EH (cell line): ENCODE data around the gene TEDC2.

Source experiments
- DNase-seq: peaks from one replicate; pipeline ENCODE4 v3.0.0-alpha.2; 2015; ENCODE audit warnings: low read depth

The TEDC2 gene

DNA sequence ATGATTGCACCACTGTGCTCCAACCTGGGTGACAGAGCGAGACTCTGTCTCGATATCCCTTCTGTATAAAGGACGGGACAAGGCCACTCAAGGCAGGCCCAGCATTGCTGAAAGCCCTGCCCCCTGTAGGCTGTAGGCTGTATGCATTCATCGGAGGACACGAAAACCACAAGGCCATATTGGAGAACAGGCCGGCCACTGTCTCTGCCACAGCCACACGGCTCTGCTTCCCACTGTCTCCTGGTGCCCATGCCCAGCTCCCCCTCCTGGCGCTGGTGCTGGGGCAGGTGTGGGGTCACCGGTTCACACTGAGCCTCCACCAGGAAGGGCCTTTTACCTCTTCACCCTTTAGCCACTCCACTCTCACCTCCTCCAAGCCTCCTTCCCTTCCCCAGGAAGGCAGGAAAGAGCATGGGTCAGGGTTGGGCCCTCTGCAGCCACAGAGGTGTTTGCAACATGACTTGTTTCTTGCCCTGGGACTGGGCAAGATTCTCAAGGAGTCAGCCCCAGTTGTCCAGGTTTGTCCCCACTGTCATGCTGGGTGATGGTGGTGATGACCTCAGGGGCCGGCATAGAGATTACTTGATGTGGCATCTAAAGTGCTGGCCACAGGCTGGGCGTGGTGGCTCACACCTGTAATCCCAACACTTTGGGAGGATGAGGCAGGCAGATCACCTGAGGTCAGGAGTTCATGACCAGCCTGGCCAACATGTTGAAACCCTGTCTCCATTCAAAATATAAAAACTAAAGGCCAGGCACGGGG is 5.9 kb downstream of the TEDC2 start:
- DNase-seq = no peak

DNA sequence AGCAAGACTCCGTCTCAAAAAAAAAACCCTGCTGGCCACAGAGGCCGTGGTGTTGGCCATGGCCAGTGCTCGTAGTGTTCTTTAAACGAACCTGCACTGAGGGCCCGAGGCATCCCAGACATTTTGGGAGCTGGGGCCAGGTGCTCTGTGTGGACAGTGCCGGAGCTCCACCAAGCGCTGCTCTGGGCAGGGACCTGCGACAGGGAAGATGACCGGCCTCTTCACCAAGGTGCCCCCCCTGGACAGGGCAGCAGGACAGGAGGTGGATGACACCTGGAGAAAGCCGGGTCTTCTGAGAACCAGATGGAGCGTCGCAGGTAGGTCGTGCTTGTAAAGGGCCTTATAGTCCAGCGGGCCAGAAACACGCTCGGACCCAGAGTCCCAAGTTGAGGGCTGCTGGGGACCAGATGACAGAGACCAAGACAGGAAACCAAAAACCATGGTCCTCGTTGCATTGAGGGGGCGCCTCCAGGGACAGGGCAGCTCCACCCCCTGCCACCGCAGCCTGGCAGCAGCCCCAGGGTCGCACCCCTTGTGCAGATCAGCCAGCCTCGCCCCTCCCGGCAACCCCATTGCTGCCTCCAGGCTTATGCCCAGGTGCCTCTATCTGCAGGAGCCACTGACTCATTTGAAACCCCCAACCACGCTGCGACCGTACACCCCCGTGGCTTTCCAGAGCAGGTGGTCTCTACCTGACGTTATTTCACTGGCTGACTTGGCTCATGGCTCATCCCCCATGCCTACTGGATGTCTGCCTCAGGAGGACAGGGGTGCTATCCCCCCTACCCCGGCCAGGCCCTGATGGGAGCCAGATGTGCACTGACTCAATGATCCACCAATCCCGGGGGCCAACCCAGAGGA is 7.0 kb downstream of the TEDC2 start:
- no peak for DNase-seq

DNA sequence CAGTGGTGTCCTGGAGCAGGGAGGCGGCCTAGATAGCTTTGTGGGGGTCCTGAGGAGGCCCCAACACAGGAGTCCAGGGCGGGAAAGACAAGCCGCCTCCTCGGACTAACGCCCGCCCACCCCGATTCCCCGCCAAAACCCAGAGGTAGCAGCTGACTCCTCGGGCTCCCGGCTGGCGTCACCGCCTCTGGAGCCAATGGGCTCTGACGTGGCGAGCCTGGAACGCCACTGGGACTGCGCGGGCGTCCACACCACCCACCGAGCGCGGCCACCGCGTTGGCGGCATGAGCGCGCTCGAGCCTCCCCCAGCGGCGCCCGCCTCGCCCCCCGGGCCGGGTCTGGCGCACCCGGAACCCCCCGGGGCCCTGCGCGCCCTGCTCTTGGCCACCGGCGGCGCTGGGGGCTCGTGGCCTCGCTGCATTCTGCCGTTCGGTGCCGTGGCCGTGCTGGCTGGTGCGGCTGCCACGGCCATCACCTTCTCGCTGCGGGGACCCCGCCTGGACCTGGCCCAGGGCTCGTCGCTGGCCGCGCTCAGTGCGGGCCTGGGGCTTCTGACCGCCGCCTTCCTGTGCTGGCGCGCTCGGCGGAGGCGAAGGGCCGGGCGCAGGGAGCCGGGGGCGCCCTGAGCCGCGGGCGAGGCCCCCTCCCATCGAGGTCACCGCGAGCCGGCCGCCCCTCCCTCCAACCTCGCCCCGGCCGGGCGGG is 7.8 kb downstream of the TEDC2 start:
- DNase-seq = peak; percentile 80

DNA sequence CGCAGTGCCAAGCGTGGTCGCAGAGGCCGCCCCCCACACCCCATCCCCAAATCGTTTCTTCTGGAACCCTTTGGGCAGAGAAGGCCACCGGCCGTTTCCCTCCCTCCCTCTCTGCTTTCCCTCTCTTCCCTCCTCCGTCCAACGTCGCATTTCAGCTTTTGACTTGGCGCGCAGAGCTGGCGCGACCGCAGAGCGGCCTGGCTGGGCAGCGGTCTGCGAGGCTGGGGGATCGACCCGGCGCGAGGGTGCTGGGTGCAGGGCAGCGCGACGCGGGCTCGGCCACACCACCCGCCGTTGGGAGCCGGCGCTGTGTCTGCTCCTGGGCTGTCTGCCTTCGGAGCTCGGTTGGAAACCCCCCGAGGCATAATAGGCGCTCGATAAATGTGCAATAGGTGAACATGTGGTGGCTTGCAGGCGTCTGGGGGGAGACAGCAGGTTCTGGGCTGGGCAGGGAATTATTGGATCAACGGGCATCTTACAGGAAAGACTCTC is 8.4 kb downstream of the TEDC2 start:
- DNase-seq = peak; percentile 43

DNA sequence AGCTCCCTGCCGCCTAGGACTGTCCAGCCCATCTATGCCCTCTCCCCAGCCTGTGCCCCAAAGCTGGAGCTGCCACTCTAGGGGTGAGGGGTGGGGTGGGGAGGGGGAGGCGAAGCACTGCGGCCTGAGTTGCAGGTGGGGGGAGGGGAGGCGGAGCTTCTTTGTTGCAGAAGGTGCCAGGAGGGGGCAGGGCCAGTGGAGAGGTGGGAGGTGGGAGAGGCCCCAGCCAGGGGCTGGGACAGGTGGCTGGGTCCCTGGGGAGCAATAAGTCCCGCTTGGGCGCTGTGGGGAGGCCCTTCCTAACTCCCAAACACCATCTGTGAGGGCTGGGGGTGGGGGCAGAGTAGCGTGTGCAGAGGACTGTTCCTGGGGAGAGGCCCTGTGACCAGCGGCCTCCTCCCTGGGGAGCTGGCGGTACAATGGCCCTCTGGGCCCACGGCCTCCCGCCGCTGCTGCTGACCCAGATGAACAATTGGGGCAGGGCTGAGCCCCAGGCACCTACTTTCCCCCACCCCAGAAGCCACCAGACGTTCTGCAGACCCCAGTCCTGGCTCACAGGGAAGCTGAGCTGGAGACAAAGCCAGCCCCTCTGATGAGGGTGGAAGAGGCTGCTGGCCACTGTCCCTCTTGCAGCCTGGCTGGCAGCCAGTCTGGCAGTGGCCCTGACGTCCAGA is 9.0 kb downstream of the TEDC2 start:
- no peak for DNase-seq

DNA sequence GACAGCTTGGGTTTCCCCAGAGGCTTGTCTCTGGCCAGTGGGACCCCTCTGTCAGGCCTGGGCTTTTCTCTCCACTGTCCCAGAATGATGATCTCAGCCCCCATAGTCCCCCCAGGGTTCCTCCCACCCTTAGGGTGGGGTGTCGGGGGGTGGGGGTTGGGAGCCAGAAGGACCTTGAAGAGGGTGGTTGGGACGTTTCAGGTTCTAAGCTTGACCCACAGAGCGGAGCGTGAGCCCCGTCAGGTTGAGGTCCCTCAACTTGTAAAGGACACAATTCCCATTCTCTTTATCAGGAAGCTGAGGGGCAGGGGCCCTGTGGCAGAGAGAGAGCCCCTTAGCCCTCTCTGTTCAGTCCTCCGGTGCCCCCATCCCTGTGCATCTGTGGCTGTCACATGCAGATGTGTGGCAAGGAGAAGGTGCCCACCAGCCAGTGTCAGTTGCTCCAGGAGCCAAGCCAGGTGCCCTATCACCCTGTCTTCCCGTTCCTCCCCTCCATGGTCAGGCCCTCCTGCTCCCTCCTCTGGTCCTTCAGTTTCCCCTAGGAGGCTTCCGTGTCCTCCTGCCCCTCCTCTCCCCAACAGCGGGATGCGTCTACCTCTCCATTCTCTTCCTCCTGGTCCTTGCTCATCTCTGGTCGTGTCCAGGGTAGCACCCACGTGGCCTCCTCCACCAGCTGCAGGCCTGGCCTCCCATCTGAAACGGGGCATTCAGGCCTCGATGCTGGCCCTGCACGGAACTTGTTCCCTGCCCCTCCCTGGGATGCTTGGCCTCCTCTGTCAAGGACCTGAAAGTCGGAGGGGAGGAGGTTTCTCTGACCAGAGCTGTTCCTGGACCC is 9.7 kb downstream of the TEDC2 start:
- DNase-seq = no peak

DNA sequence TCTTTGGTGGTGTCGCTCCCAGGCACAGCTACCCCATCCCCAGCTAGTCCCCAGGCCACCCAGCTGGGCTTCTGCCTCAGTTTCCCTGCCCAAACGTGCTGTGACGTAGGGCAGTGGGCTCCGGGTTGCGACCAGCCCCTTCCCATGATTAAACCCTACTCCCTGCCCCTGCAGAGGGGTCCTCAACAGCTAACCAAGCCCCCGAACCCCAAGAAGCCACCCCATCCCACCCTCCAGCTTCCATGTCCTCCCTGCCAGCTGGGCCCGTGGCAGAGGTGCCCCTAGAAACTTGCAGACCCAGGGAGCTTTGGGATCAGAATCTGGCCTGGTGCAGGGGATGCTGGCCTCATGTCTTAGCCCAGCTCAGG is 10.3 kb downstream of the TEDC2 start:
- DNase-seq = no peak

DNA sequence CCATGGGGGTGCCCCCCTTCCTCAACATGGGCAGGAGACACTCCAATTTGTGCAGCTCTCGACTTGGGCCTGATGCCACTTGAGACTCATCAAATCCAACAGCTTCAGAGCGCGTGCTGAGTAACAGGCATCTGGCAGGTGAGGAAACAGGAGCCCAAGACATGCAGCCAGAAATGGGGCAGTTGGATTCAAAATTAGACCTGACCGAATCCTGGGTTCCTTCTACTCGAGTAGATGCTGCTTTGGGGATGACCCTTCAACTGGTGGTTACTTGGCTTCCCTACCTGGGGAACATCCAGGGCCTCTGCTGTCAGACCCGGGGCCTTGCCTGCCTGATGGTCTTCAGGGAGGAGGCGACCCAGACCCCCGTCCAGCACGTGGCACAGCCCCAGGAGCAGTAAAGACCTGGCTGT is 10.7 kb downstream of the TEDC2 start:
- no peak for DNase-seq

DNA sequence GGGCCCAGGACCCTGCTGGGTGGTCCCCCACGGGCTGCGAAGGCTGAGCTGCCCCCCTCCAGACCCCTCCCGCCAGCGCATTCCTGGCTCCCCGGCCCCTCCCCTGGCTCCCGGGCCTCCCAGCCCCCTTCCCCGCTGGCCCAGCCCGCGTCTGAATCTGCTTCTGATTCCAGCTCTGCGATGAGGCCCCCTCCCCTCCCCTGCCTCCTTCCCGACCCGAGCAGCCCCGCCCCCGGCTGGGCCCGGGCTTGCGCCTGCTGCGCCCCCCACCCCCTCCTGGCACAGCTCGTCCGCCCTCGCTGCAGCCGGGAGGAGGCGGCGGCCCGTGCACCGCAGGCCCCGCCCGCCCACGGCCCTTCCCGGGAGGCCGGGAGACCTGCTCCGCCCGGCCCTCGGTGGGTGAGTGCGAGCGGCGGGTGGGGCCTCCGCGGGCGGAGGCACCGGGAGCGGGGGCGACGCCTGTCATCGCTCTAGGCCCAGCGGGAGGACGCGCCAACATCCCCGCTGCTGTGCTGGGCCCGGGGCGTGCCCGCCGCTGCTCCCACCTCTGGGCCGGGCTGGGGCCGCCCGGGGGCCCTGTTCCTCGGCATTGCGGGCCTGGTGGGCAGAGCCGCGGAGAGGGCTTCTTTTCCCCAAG is 11.2 kb downstream of the TEDC2 start, which contains the start of gene NTN3:
Gene NTN3 (plus strand): TSS at position 282 of the 637 bp plus-strand sequence. CDS start 405 bp downstream, outside the sequence.
- no peak for DNase-seq

DNA sequence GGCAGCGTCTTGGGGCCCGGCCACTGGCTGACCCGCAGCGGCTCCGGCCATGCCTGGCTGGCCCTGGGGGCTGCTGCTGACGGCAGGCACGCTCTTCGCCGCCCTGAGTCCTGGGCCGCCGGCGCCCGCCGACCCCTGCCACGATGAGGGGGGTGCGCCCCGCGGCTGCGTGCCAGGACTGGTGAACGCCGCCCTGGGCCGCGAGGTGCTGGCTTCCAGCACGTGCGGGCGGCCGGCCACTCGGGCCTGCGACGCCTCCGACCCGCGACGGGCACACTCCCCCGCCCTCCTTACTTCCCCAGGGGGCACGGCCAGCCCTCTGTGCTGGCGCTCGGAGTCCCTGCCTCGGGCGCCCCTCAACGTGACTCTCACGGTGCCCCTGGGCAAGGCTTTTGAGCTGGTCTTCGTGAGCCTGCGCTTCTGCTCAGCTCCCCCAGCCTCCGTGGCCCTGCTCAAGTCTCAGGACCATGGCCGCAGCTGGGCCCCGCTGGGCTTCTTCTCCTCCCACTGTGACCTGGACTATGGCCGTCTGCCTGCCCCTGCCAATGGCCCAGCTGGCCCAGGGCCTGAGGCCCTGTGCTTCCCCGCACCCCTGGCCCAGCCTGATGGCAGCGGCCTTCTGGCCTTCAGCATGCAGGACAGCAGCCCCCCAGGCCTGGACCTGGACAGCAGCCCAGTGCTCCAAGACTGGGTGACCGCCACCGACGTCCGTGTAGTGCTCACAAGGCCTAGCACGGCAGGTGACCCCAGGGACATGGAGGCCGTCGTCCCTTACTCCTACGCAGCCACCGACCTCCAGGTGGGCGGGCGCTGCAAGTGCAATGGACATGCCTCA is 12.0 kb downstream of the TEDC2 start:
- no peak for DNase-seq

DNA sequence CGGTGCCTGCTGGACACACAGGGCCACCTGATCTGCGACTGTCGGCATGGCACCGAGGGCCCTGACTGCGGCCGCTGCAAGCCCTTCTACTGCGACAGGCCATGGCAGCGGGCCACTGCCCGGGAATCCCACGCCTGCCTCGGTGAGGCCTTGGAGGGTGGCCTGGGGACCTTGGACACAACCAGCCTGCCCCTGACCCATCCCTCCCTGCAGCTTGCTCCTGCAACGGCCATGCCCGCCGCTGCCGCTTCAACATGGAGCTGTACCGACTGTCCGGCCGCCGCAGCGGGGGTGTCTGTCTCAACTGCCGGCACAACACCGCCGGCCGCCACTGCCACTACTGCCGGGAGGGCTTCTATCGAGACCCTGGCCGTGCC is 12.6 kb downstream of the TEDC2 start:
- no peak for DNase-seq

DNA sequence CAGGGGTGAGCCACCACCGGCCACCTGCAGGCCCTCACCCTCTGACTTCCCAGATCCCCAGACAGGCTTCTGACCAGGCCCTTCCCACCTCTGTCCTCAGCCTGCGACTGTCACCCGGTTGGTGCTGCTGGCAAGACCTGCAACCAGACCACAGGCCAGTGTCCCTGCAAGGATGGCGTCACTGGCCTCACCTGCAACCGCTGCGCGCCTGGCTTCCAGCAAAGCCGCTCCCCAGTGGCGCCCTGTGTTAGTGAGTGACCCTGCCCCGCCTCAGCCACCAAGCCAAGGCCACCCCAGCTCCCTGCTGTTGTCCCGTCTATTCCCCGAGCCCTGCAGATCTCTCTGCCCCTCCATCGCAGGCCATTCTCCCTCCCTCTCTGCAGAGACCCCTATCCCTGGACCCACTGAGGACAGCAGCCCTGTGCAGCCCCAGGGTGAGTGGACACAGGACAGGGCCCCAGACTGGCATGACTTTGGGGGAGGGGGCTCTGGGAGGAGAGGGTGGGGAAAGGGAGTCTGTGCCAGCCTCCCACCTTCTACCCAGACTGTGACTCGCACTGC is 13.1 kb downstream of the TEDC2 start:
- no peak for DNase-seq

DNA sequence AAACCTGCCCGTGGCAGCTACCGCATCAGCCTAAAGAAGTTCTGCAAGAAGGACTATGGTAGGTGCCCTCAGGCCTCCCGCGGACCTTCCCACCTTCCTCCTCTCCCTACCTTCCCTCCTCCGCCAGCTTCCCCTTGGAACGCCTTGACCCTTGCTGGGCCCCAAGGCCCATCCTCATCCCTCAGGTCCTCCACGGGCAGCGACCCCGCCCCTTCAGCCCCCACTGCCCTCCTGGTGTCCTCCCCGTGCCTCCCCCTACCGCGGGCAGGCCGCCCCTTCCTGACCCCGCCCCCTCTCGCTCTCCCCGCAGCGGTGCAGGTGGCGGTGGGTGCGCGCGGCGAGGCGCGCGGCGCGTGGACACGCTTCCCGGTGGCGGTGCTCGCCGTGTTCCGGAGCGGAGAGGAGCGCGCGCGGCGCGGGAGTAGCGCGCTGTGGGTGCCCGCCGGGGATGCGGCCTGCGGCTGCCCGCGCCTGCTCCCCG is 13.6 kb downstream of the TEDC2 start:
- DNase-seq = no peak

DNA sequence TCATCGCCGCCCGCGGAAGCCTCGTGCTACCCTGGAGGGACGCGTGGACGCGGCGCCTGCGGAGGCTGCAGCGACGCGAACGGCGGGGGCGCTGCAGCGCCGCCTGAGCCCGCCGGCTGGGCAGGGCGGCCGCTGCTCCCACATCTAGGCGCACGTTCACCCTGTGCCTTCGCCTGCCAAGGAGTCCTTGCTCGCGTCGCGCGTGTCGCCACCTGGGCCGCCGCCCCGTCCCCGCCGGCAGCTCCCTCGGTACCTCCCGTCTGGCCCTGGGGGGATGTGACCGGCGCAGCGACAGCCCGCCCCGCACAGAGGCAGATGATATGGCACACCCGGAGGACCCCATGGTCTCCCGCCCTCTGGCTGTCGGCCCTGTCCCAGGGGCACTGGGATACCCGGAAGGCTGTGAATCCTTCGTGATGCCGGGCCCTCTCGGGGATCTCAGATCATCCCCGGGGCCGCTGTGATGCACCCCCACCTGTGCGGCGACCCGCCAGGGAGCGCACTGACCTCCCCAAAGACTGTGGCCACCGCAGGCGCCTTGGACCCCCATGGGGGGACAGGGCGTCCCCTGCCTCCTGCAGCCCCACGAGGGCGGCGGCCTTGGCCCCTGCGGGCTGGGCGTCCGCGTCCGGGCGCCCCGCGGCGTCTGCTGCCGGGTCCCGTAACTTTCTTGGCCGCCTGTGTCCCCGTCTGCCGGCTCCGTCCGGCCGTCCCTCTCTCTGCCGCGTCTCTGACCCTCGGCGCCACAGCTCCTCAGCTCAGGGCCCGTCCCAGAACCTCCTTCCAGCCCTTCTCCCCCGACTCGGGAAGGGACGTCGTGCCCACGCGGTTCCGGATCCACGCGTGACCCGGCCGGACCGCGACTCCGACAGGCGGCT is 14.3 kb downstream of the TEDC2 start:
- peak; percentile 52 for DNase-seq

DNA sequence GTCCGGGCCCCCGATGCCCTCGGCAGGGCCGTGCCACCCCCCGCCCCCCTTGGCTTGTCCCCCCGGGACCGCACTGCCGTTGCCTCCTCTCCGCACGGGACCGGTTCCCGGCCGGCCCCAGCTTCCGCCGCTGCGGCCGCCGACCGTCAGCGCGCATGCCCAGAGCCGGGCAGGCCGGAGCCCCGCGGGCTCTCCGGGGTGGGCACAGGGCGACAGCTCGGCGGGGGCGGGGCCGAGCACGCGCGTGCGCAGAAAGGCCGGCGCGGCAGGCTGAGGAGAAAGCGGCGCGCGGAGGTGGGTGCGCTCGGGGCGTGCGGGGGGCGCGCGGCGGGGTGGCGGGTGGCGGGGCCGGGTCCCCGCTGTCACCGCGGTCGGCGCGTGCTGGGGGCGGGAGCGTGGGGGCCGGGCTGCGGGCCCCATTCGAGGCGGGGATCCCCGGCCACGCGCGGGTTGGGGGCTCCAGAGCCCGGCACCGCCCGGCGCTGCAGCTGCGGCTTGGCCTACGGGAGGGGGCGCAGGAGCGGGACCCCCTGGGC is 15.0 kb downstream of the TEDC2 start, which contains the start of gene TBC1D24:
Gene TBC1D24 (plus strand): TSS at position 251 of the 536 bp plus-strand sequence. CDS start 21,022 bp downstream, outside the sequence.
- DNase-seq = peak; percentile 86

DNA sequence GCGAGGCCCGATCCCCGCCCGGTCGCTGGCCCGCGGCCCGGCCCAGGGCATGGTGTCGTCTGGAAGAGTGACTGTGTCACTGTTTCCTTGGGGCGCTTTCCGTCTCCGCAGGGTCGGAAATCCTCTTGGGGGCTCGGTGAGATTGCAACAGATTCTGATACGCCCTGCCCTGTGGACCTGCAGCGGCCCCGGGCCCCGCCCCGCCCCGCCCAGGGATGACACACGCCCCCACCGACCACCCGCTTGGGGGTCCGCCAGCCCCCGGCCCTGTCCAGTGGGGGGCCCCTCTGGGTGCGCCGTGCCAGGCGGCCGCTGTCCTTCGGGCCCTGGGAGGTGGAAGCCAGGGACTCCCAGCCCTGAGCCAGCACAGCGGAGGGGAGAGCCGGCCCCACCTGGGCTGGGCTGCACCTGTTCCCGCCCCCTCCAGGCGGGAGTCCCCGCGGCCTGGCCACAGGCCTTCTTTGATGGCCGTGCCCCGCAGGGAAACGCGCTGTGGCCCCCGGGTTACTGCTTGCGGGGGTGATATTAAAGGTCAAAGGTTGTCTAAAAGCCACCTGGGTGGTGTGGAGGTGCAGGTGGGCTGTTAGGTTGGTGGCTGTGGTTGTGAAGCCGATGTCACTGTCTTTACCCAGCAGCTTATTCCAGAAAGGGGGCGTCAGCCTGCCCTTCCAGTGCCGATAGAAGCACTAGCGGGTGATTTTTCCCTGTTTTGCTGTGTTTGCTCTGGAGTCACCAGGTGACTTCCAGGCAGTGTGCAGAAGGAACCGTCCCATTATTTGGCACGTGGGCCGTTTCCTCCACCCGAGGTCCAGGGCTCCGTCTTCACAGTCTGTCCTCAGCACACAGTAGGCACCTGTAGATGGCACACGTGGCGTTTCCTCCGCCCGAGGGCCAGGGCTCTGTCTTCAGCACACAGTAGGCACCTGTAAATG is 15.8 kb downstream of the TEDC2 start:
- no peak for DNase-seq

DNA sequence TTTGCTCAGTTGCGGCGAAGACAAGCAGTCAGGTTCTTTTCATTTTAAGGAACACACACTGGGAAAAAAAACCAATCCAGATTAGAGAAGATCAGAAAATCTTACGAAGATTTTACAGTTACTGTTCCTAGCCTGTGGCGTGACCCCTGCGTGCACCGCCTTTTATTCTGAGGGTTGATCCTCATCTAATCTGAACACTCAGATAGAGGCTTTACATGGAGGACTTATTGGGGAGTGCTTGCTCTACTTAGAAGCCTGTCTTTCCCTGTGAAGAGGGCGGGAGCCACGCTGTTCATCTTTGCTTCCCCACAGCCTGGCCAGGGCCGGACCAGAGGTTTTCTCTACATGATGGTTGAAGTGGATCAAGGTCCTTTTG is 16.4 kb downstream of the TEDC2 start:
- DNase-seq = no peak
